H1 (cell line): ENCODE data around the gene STAU1. TPM values are rescaled to one million over a fixed set of nuclear protein-coding genes. Genes with fewer than 3 reads are reported as not detected.

Experiments used
- CREB1 ChIP-seq: IDR thresholded peaks from 2 replicates; pipeline ENCODE4 v1.6.1; 2012; ENCODE audit warnings: inconsistent platforms
- JUN ChIP-seq: IDR thresholded peaks from 2 replicates; pipeline ENCODE4 v1.6.1; 2011; ENCODE audit warnings: low read depth, mild to moderate bottlenecking, improper control_type of control experiment, low read length
- JUND ChIP-seq: IDR thresholded peaks from 2 replicates; pipeline ENCODE4 v1.6.1; 2011; ENCODE audit warnings: mild to moderate bottlenecking, improper control_type of control experiment, low read length
- POLR2A ChIP-seq, 2 experiments: IDR thresholded peaks; 1 replicate in 1 of 2; 2 replicates in 1 of 2; pipeline ENCODE4 v1.6.1; 2011; ENCODE audit warnings: low read depth in 2 of 2, low read length in 2 of 2, mild to moderate bottlenecking in 2 of 2; ENCODE audit errors: control extremely low read depth in 1 of 2
- RNF2 ChIP-seq: fragments of 200-900, 300-1000 bp; sonication (generic); IDR thresholded peaks from 2 replicates; pipeline ENCODE4 v1.7.1; 2016; ENCODE audit warnings: borderline replicate concordance, low read depth, mild to moderate bottlenecking, antibody characterized with exemption, low read length; ENCODE audit not compliant: poor library complexity, severe bottlenecking; ENCODE audit errors: missing control alignments
- SIX5 ChIP-seq: IDR thresholded peaks from 2 replicates; pipeline ENCODE4 v1.6.1; 2011; ENCODE audit warnings: mild to moderate bottlenecking, low read depth, low read length
- polyA plus RNA-seq, 7 experiments: library from polyadenylated mRNA; depleted of rRNA in 3 of 7; stranded (reverse) in 5 of 7; unstranded in 2 of 7; fragments of >200 nt in 5 of 7; fragments of 200-250 nt in 2 of 7; gene quantifications; 1 replicate in 5 of 7; 2 replicates in 1 of 7; 4 replicates in 1 of 7; pipeline versions ENCODE4 v1.2.1 to v1.2.3, GENCODE V29; 2011 to 2013; ENCODE audit warnings: missing spikeins in 2 of 7, mixed read lengths in 2 of 7
- total RNA-seq: library from RNA; stranded (reverse); fragmentation: NEBNext Ultra II Directional; extraction: Animal tissue kit (Norgen Biotek cat#: 25700); gene quantifications from 2 replicates; pipeline ENCODE4 v1.2.1, GENCODE V29; 2021
- TF ChIP-seq, protein P1 (sequence below): fragments of 300-600 bp; sonication (generic); IDR thresholded peaks from 2 replicates; pipeline ENCODE4 v1.7.1; 2012; ENCODE audit warnings: low read length, moderate library complexity, mild to moderate bottlenecking, inconsistent platforms; ENCODE audit not compliant: insufficient replicate concordance

Gene STAU1
- total and polyA plus RNA-seq, 2 of the 8 experiments (the other 6 are each of a cell fraction or from before 2014, with no cell fraction given), result 41.4 to 107 TPM

DNA sequence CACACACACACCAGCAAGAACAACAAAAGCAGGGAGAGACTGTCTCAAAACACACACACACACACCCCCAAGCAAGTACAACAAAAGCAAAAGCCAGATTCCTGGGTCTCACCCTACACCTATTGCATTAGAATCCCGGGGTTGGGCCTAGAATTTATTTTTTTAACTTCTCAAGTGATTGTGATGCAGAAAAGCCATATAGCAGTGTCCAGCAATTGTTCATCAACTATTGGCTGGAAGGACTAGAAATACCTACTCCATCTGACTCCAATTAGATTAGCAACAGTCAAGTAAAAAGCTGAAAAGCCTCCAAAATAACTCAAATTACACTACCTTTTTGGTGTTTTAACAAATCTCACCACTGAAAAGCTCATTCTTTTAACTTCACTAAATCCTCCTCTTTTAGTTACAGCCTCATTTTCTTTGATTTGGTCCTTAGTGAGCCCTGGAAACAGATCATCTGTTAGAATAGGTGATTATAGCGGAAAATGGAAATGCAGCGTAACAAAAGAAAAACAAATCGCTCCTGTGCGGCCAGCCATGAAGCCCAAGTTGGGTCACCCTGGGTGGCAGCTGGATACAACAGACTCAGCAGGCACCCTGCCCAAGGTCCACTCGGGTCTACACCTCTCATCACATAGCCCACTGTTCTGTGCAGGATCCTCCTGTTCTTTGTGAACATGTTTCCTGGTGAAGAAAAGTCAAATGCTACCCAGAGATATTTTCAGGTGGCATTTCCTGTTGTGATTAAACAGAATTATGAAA is 38.7 kb downstream of the STAU1 start (continued):
- TF ChIP-seq, protein P1, sequence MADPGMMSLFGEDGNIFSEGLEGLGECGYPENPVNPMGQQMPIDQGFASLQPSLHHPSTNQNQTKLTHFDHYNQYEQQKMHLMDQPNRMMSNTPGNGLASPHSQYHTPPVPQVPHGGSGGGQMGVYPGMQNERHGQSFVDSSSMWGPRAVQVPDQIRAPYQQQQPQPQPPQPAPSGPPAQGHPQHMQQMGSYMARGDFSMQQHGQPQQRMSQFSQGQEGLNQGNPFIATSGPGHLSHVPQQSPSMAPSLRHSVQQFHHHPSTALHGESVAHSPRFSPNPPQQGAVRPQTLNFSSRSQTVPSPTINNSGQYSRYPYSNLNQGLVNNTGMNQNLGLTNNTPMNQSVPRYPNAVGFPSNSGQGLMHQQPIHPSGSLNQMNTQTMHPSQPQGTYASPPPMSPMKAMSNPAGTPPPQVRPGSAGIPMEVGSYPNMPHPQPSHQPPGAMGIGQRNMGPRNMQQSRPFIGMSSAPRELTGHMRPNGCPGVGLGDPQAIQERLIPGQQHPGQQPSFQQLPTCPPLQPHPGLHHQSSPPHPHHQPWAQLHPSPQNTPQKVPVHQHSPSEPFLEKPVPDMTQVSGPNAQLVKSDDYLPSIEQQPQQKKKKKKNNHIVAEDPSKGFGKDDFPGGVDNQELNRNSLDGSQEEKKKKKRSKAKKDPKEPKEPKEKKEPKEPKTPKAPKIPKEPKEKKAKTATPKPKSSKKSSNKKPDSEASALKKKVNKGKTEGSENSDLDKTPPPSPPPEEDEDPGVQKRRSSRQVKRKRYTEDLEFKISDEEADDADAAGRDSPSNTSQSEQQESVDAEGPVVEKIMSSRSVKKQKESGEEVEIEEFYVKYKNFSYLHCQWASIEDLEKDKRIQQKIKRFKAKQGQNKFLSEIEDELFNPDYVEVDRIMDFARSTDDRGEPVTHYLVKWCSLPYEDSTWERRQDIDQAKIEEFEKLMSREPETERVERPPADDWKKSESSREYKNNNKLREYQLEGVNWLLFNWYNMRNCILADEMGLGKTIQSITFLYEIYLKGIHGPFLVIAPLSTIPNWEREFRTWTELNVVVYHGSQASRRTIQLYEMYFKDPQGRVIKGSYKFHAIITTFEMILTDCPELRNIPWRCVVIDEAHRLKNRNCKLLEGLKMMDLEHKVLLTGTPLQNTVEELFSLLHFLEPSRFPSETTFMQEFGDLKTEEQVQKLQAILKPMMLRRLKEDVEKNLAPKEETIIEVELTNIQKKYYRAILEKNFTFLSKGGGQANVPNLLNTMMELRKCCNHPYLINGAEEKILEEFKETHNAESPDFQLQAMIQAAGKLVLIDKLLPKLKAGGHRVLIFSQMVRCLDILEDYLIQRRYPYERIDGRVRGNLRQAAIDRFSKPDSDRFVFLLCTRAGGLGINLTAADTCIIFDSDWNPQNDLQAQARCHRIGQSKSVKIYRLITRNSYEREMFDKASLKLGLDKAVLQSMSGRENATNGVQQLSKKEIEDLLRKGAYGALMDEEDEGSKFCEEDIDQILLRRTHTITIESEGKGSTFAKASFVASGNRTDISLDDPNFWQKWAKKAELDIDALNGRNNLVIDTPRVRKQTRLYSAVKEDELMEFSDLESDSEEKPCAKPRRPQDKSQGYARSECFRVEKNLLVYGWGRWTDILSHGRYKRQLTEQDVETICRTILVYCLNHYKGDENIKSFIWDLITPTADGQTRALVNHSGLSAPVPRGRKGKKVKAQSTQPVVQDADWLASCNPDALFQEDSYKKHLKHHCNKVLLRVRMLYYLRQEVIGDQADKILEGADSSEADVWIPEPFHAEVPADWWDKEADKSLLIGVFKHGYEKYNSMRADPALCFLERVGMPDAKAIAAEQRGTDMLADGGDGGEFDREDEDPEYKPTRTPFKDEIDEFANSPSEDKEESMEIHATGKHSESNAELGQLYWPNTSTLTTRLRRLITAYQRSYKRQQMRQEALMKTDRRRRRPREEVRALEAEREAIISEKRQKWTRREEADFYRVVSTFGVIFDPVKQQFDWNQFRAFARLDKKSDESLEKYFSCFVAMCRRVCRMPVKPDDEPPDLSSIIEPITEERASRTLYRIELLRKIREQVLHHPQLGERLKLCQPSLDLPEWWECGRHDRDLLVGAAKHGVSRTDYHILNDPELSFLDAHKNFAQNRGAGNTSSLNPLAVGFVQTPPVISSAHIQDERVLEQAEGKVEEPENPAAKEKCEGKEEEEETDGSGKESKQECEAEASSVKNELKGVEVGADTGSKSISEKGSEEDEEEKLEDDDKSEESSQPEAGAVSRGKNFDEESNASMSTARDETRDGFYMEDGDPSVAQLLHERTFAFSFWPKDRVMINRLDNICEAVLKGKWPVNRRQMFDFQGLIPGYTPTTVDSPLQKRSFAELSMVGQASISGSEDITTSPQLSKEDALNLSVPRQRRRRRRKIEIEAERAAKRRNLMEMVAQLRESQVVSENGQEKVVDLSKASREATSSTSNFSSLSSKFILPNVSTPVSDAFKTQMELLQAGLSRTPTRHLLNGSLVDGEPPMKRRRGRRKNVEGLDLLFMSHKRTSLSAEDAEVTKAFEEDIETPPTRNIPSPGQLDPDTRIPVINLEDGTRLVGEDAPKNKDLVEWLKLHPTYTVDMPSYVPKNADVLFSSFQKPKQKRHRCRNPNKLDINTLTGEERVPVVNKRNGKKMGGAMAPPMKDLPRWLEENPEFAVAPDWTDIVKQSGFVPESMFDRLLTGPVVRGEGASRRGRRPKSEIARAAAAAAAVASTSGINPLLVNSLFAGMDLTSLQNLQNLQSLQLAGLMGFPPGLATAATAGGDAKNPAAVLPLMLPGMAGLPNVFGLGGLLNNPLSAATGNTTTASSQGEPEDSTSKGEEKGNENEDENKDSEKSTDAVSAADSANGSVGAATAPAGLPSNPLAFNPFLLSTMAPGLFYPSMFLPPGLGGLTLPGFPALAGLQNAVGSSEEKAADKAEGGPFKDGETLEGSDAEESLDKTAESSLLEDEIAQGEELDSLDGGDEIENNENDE, result no peak
- TF ChIP-seq JUN (no peak), SIX5 (no peak), JUND (no peak), POLR2A (IDR thresholded peaks at IDR 0.05; ENCODE audit: control extremely low read depth in 1 of 2, low read depth in 2 of 2, low read length in 2 of 2) (no peak), CREB1 (no peak), RNF2 (no peak)
